Measurements from ENCODE around the gene FMNL2. TPM values are rescaled to one million over a fixed set of nuclear protein-coding genes. Genes with fewer than 3 reads are reported as not detected.

FMNL2 gene
- total and polyA plus RNA-seq, 4 donors: 18.8 to 81.4 (median 38.4) TPM

DNA sequence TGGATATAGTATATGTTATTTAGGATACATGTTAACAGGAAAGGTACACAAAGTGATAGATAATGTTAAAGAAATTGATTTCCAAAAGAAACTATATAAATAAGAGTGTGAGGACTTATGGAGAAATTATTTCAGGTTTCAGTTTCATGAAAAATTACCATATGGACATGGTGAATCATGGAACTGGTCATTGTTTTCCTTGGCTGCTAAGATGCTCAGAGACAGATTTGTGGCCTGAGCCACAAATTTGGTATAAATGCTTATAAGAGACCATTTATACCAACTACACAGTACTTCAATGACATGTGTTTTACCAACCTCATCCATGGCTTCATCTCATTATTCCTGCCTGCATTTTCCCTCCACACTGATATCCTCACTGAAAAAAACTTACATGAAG lies 188.1 kb downstream of the FMNL2 start:
- peaks cover 0 to 5% (median 0%) of the 10 kb centered on the region in 4 donors for H3K36me3 ChIP-seq (ENCODE audit: control insufficient read depth in 4 of 4, insufficient read depth in 4 of 4, low read length in 4 of 4)
- no peak overlapping the region for H3K4me3 ChIP-seq
- no peak for ATAC-seq (ENCODE audit: insufficient read depth, low FRiP score)
- no peak overlapping the region for H3K9ac ChIP-seq (ENCODE audit: insufficient read depth in 1 of 2, low read length in 2 of 2)
- DNase-seq: no peak
- no peaks in the 10 kb centered on the region for H3K27me3 ChIP-seq (ENCODE audit: control insufficient read depth in 3 of 3, insufficient read depth in 3 of 3, low read length in 2 of 3)
- TF ChIP-seq, protein P1, sequence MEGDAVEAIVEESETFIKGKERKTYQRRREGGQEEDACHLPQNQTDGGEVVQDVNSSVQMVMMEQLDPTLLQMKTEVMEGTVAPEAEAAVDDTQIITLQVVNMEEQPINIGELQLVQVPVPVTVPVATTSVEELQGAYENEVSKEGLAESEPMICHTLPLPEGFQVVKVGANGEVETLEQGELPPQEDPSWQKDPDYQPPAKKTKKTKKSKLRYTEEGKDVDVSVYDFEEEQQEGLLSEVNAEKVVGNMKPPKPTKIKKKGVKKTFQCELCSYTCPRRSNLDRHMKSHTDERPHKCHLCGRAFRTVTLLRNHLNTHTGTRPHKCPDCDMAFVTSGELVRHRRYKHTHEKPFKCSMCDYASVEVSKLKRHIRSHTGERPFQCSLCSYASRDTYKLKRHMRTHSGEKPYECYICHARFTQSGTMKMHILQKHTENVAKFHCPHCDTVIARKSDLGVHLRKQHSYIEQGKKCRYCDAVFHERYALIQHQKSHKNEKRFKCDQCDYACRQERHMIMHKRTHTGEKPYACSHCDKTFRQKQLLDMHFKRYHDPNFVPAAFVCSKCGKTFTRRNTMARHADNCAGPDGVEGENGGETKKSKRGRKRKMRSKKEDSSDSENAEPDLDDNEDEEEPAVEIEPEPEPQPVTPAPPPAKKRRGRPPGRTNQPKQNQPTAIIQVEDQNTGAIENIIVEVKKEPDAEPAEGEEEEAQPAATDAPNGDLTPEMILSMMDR (IDR thresholded peaks at IDR 0.05; ENCODE audit: control extremely low read depth, extremely low read depth): no peak
- H3K9me3 ChIP-seq (ENCODE audit: control insufficient read depth in 4 of 4, insufficient read depth in 3 of 4, low read length in 3 of 4): no peaks in the 10 kb centered on the region
- H3K27ac ChIP-seq (ENCODE audit: low read depth in 1 of 2, low read length in 1 of 2): no peak overlapping the region
- peaks cover 0 to 19% (median 10%) of the 10 kb centered on the region in 5 donors for H3K4me1 ChIP-seq (ENCODE audit: control insufficient read depth in 5 of 5, insufficient read depth in 5 of 5, low read length in 5 of 5)

DNA sequence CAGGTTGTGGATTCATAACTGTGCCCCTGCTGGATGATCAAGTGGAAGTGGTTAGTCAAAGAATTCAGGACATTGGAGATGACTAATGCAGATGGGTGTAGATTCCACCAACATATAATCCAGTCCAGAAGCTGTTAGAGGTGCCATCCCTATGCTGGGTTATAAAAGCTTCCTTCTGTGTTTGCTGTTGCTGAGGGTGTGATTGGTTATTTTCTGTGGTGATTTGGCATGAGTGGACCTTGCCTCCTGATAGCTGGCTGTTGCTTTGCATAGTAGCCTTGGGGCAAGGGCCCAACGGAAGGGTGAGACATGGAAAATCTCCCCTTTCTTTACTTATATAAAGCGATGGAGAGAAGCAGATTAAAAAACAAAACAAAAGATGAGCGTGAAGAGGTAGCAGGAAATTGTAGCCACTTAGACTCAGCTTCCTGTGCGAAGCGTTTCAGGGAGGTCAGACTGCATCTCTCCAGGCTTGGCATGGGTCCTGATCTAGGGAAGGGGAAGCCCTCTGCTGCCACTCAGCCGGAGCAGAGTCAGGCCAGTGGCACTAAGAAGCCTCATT lies 190.4 kb downstream of the FMNL2 start:
- peaks cover 0 to 13% (median 9%) of the 10 kb centered on the region in 5 donors for H3K4me1 ChIP-seq (ENCODE audit: control insufficient read depth in 5 of 5, insufficient read depth in 5 of 5, low read length in 5 of 5)
- WGBS, 2 donors: 42 to 68% methylated on average over 6 of the region's 6 CpGs
- no peaks in the 10 kb centered on the region for H3K9me3 ChIP-seq (ENCODE audit: control insufficient read depth in 4 of 4, insufficient read depth in 3 of 4, low read length in 3 of 4)
- peak in 2 of 3 donors; percentile 29 to 50 for DNase-seq
- H3K4me3 ChIP-seq: no peak overlapping the region
- ATAC-seq (ENCODE audit: insufficient read depth, low FRiP score): no peak
- TF ChIP-seq, protein P1 (IDR thresholded peaks at IDR 0.05; ENCODE audit: control extremely low read depth, extremely low read depth): no peak
- H3K9ac ChIP-seq (ENCODE audit: insufficient read depth in 1 of 2, low read length in 2 of 2): no peak overlapping the region
- H3K36me3 ChIP-seq (ENCODE audit: control insufficient read depth in 4 of 4, insufficient read depth in 4 of 4, low read length in 4 of 4): peaks cover 0 to 5% (median under 1%) of the 10 kb centered on the region in 4 donors
- no peaks in the 10 kb centered on the region for H3K27me3 ChIP-seq (ENCODE audit: control insufficient read depth in 3 of 3, insufficient read depth in 3 of 3, low read length in 2 of 3)
- H3K27ac ChIP-seq (ENCODE audit: low read depth in 1 of 2, low read length in 1 of 2): no peak overlapping the region

DNA sequence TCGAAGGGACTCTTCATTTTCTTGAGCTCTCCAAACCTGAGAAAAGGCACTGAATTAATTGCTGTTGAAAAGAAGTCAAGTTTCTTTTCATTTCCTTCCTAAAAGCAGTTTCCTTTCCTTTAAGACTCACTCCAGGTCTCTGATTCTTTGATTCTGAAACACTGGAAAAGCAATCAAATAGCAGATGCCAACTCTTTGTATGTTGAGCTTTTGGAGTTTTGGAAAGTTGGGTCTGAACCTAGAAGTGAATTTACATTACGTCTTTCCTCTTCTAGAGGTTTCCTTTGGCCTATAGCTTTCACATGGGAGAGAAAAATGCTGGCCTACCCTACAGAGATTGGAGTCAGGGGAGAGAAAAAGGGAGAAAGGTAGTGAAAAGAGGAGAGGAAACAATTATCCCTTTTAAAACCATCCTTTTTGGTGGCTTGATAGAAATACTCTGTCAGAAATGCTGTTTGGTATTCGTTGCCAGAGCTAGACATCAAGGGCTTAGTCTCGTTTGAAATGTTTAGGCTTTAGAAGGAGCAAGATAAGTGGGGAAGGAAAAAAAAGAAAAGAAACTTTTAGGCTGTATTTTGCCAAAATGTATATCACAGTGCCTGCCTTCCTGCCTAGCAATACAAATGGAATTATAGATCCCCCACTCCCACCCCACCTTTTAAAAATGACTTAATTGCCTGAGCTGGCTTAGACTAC lies 194.6 kb downstream of the FMNL2 start:
- ATAC-seq (ENCODE audit: insufficient read depth, low FRiP score): no peak
- 77 to 89% methylated on average over 4 of the region's 4 CpGs for WGBS, 2 donors
- no peak overlapping the region for H3K9ac ChIP-seq (ENCODE audit: insufficient read depth in 1 of 2, low read length in 2 of 2)
- peaks cover 0 to 2% (median 0%) of the 10 kb centered on the region in 4 donors for H3K36me3 ChIP-seq (ENCODE audit: control insufficient read depth in 4 of 4, insufficient read depth in 4 of 4, low read length in 4 of 4)
- H3K4me3 ChIP-seq: no peak overlapping the region
- H3K9me3 ChIP-seq (ENCODE audit: control insufficient read depth in 4 of 4, insufficient read depth in 3 of 4, low read length in 3 of 4): no peaks in the 10 kb centered on the region
- H3K27ac ChIP-seq (ENCODE audit: low read depth in 1 of 2, low read length in 1 of 2): no peak overlapping the region
- peaks cover 0 to 11% (median 9%) of the 10 kb centered on the region in 5 donors for H3K4me1 ChIP-seq (ENCODE audit: control insufficient read depth in 5 of 5, insufficient read depth in 5 of 5, low read length in 5 of 5)
- H3K27me3 ChIP-seq (ENCODE audit: control insufficient read depth in 3 of 3, insufficient read depth in 3 of 3, low read length in 2 of 3): no peaks in the 10 kb centered on the region
- peak in 2 of 3 donors; percentile 31 to 56 for DNase-seq
- TF ChIP-seq, protein P1 (IDR thresholded peaks at IDR 0.05; ENCODE audit: control extremely low read depth, extremely low read depth): no peak
